ENCODE results near the gene TADA2B.

- no peak for TF ChIP-seq CTCF (IDR thresholded peaks at IDR 0.05)
- no peak for TF ChIP-seq POLR2A (IDR thresholded peaks at IDR 0.05)
Observed at GRCh38 chr4:7061815-7062214, 18.6 kb downstream of the TADA2B start.

Measured in testis (tissue), 2 donors.